Erythroblast (primary cell): ENCODE measurements around the gene YIPF3.

Experiments used
- GATA1 ChIP-seq: IDR thresholded peaks from 2 replicates; pipeline ENCODE4 v1.6.1; 2011; ENCODE audit warnings: low read depth, mild to moderate bottlenecking, control low read depth, low read length, moderate library complexity
- POLR2A ChIP-seq: IDR thresholded peaks from 2 replicates; pipeline ENCODE4 v1.6.1; 2011; ENCODE audit warnings: mild to moderate bottlenecking, low read length

DNA sequence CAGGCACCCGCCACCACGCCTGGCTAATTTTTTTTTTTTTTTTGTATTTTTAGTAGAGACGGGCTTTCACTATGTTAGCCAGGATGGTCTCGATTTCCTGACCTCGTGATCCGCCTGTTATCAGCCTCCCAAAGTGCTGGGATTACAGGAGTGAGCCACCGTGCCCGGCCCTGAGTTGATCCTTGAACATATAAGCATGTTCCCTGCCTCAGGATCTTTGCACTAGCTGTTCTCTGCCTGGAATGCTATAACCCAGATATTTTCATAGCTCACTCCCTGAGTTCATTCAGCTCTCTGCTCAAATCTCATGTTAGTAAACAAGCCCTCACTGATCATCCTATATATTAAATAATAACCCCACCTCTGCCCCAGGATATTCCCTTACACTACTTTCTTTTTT, 52.4 kb downstream of the YIPF3 start:
- no peak for TF ChIP-seq POLR2A
- TF ChIP-seq GATA1: no peak
